HepG2 (cell line): ENCODE measurements around the gene ABL2. TPM values are rescaled to one million over a fixed set of nuclear protein-coding genes. Genes with fewer than 3 reads are reported as not detected.
A peak's percentile ranks its signal among the peaks of the same experiment; 100 is the strongest.

Source experiments
- ARNT ChIP-seq: fragments of 450-650 bp; IDR thresholded peaks from 2 replicates; pipeline ENCODE4 v1.6.1; 2017
- ARNT2 ChIP-seq: sonication (generic); formaldehyde crosslinking; IDR thresholded peaks from 2 replicates; pipeline ENCODE4 v1.8.0; 2022; ENCODE audit warnings: mild to moderate bottlenecking, low read depth, missing genetic modification reagents, moderate library complexity
- BATF2 ChIP-seq: sonication (generic); formaldehyde crosslinking; IDR thresholded peaks from 2 replicates; pipeline ENCODE4 v1.8.0; 2022; ENCODE audit warnings: mild to moderate bottlenecking, missing genetic modification reagents, moderate library complexity
- CBX1 ChIP-seq: IDR thresholded peaks from one replicate; pipeline ENCODE4 v1.6.1; 2016; ENCODE audit warnings: antibody characterized with exemption, low read depth
- CBX5 ChIP-seq: sonication (generic); formaldehyde crosslinking; IDR thresholded peaks from 2 replicates; pipeline ENCODE4 v1.4.0; 2020; ENCODE audit warnings: missing genetic modification reagents, borderline replicate concordance
- CEBPZ ChIP-seq: IDR thresholded peaks from 2 replicates; pipeline ENCODE4 v1.6.1; 2012; ENCODE audit warnings: low read length, improper control_type of control experiment
- FOXM1 ChIP-seq: sonication (generic); formaldehyde crosslinking; IDR thresholded peaks from 2 replicates; pipeline ENCODE4 v1.5.0; 2020; ENCODE audit warnings: missing genetic modification reagents
- GATAD2A ChIP-seq: IDR thresholded peaks from 2 replicates; pipeline ENCODE4 v1.6.1; 2016
- HIVEP1 ChIP-seq: sonication (generic); formaldehyde crosslinking; IDR thresholded peaks from 2 replicates; pipeline ENCODE4 v1.4.0; 2020; ENCODE audit warnings: mild to moderate bottlenecking, missing genetic modification reagents
- HNF1B ChIP-seq: sonication (generic); formaldehyde crosslinking; IDR thresholded peaks from 2 replicates; pipeline ENCODE4 v1.5.1; 2020; ENCODE audit warnings: mild to moderate bottlenecking, moderate library complexity, missing genetic modification reagents
- HOXA9 ChIP-seq: sonication (generic); formaldehyde crosslinking; IDR thresholded peaks from 2 replicates; pipeline ENCODE4 v1.8.1; 2022; ENCODE audit warnings: missing genetic modification reagents, mild to moderate bottlenecking, moderate library complexity, borderline replicate concordance
- IKZF4 ChIP-seq: sonication (generic); formaldehyde crosslinking; IDR thresholded peaks from 2 replicates; pipeline ENCODE4 v1.5.1; 2020; ENCODE audit warnings: borderline replicate concordance, mild to moderate bottlenecking, low read depth, missing genetic modification reagents; ENCODE audit errors: not compliant biosample characterization
- MAF1 ChIP-seq: sonication (generic); formaldehyde crosslinking; IDR thresholded peaks from 2 replicates; pipeline ENCODE4 v1.5.0; 2020; ENCODE audit warnings: missing genetic modification reagents, borderline replicate concordance
- MYNN ChIP-seq: sonication (generic); formaldehyde crosslinking; IDR thresholded peaks from 2 replicates; pipeline ENCODE4 v1.4.0; 2020; ENCODE audit warnings: mild to moderate bottlenecking, low read depth, missing genetic modification reagents
- NFKBIZ ChIP-seq: IDR thresholded peaks from 2 replicates; pipeline ENCODE4 v1.6.1; 2018; ENCODE audit warnings: missing genetic modification reagents, missing compliant biosample characterization
- NRL ChIP-seq: sonication (generic); formaldehyde crosslinking; IDR thresholded peaks from 2 replicates; pipeline ENCODE4 v1.5.0; 2020; ENCODE audit warnings: missing genetic modification reagents, mild to moderate bottlenecking, moderate library complexity, borderline replicate concordance
- SALL1 ChIP-seq: sonication (generic); formaldehyde crosslinking; IDR thresholded peaks from 2 replicates; pipeline ENCODE4 v1.8.0; 2022; ENCODE audit warnings: mild to moderate bottlenecking, missing genetic modification reagents
- SOX6 ChIP-seq, 2 experiments: fragments of 450-650 bp in 1 of 2; sonication (generic) in 1 of 2; formaldehyde crosslinking in 1 of 2; IDR thresholded peaks; 2 replicates each; pipeline versions ENCODE4 v1.4.0 to v1.6.1; 2017 to 2020; ENCODE audit warnings: antibody characterized with exemption in 1 of 2, mild to moderate bottlenecking in 1 of 2, missing genetic modification reagents in 1 of 2
- THAP11 ChIP-seq: IDR thresholded peaks from 2 replicates; pipeline ENCODE4 v1.6.1; 2016; ENCODE audit warnings: missing biosample characterization, missing genetic modification reagents
- ZFP41 ChIP-seq: sonication (generic); formaldehyde crosslinking; IDR thresholded peaks from 2 replicates; pipeline ENCODE4 v1.4.0; 2020; ENCODE audit warnings: mild to moderate bottlenecking, missing genetic modification reagents, borderline replicate concordance
- ZNF580 ChIP-seq: IDR thresholded peaks from 2 replicates; pipeline ENCODE4 v1.6.1; 2016; ENCODE audit warnings: low read depth, borderline replicate concordance
- ZNF773 ChIP-seq: sonication (generic); formaldehyde crosslinking; IDR thresholded peaks from 2 replicates; pipeline ENCODE4 v1.4.0; 2020; ENCODE audit warnings: missing genetic modification reagents, borderline replicate concordance
- ZNF839 ChIP-seq: sonication (generic); formaldehyde crosslinking; IDR thresholded peaks from 2 replicates; pipeline ENCODE4 v1.4.0; 2020; ENCODE audit warnings: missing genetic modification reagents, mild to moderate bottlenecking, borderline replicate concordance
- ZSCAN29 ChIP-seq: sonication (generic); formaldehyde crosslinking; conservative IDR thresholded peaks from 2 replicates; pipeline ENCODE4 v1.4.0; 2020; ENCODE audit warnings: mild to moderate bottlenecking, missing genetic modification reagents
- polyA plus RNA-seq, 8 experiments: library from polyadenylated mRNA; depleted of rRNA in 3 of 8; stranded (reverse) in 7 of 8; unstranded in 1 of 8; fragments of >200 nt; fragmentation: Illumina TruSeq in 4 of 8; extraction: Trizol in 4 of 8; gene quantifications; 2 replicates each; pipeline versions ENCODE4 v1.2.1 to v1.2.3, GENCODE V29; 2011 to 2016; ENCODE audit warnings: low read depth in 4 of 8, missing spikeins in 1 of 8, mixed read lengths in 1 of 8; ENCODE audit not compliant: insufficient read depth in 1 of 8
- total RNA-seq, 5 experiments: library from RNA; depleted of rRNA; stranded (reverse); fragments of >200 nt; fragmentation: Illumina TruSeq; extraction: Trizol; gene quantifications; 2 replicates each; pipeline ENCODE4 v1.2.3, GENCODE V29; 2016; ENCODE audit warnings: low read depth in 1 of 5

ABL2 gene
- total and polyA plus RNA-seq, 2 of the 13 experiments (the other 11 are each of a cell fraction or from before 2014, with no cell fraction given) = 5.8 to 6.0 TPM

- TF ChIP-seq FOXM1 (CRISPR knock-in tag) = 0 out of 2 replicates have a peak, but pooled peaks have one; percentile 74
- TF ChIP-seq HIVEP1 = no peak
- no peak for TF ChIP-seq CBX5 (CRISPR knock-in tag)
- TF ChIP-seq GATAD2A (CRISPR knock-in tag) = no peak; the same call in none of the 2 replicates
- TF ChIP-seq NRL (CRISPR knock-in tag) = no peak; the same call in 1 of the 2 replicates
- peak; percentile 68 for TF ChIP-seq SALL1
- no peak for TF ChIP-seq IKZF4 (CRISPR knock-in tag)
- 0 out of 2 replicates have a peak, but pooled peaks have one; percentile 69 for TF ChIP-seq HNF1B
- no peak; the same call in 1 of the 2 replicates for TF ChIP-seq NFKBIZ (CRISPR knock-in tag)
- TF ChIP-seq ZNF773 (CRISPR knock-in tag) = no peak; the same call in 1 of the 2 replicates
- no peak for TF ChIP-seq SOX6 (IDR thresholded peaks at IDR 0.05)
- peak; percentile 43; the same call in 1 of the 2 replicates for TF ChIP-seq SOX6 (CRISPR knock-in tag; IDR thresholded peaks at IDR 0.05)
- peak; percentile 74; the same call in 1 of the 2 replicates for TF ChIP-seq ZSCAN29 (CRISPR knock-in tag)
- peak; percentile 53 for TF ChIP-seq THAP11
- TF ChIP-seq MYNN (CRISPR knock-in tag) = no peak
- TF ChIP-seq BATF2 = no peak
- no peak for TF ChIP-seq CEBPZ
- TF ChIP-seq ARNT = no peak
- no peak for TF ChIP-seq ZNF839 (CRISPR knock-in tag)
- TF ChIP-seq MAF1 = no peak; the same call in 1 of the 2 replicates
- no peak for TF ChIP-seq HOXA9 (CRISPR knock-in tag)
- no peak for TF ChIP-seq ZFP41
- TF ChIP-seq CBX1 = no peak
- peak; percentile 40; the same call in 1 of the 2 replicates for TF ChIP-seq ZNF580 (CRISPR knock-in tag)
- peak; percentile 83; the same call in 1 of the 2 replicates for TF ChIP-seq ARNT2 (CRISPR knock-in tag)
These were observed 147.7 kb downstream of the ABL2 start, which contains the start of gene TOR3A (continued) for GRCh38 chr1:179081687-179082332.
